Activated T-helper 1 cell treated with anti-CD3 and anti-CD28 coated beads, Interleukin-12 subunit alpha, Interleukin-12 subunit beta, Interleukin-2, Interleukin-4 antibody, amounts not matched to agents 30 ng/mL and 10 ng/mL and 1 ng/mL, durations not matched to agents 14 hours and 24 hours and 36 hours (primary cell): ENCODE measurements around the gene RPRD1A. TPM values are rescaled to one million over a fixed set of nuclear protein-coding genes. Genes with fewer than 3 reads are reported as not detected.
A peak's percentile ranks its signal among the peaks of the same experiment; 100 is the strongest.
"Not testable (repeated sequence)": the region's sequence is repeated elsewhere in the genome, so short reads cannot be mapped to it uniquely, and the experiment has no call there.

Experiments
- DNase-seq: peaks from one replicate; pipeline ENCODE4 v3.0.0; 2021; ENCODE audit warnings: low spot score
- H3K27ac Mint-ChIP-seq: one replicate; pipeline ENCODE4 v1.8.0; 2021; ENCODE audit warnings: mild to moderate bottlenecking, mixed read lengths
- H3K27me3 Mint-ChIP-seq: one replicate; pipeline ENCODE4 v1.8.0; 2022; ENCODE audit warnings: mild to moderate bottlenecking, moderate library complexity, mixed read lengths; ENCODE audit not compliant: insufficient read depth
- H3K36me3 Mint-ChIP-seq: one replicate; pipeline ENCODE4 v1.8.0; 2021; ENCODE audit warnings: low read depth, mixed read lengths
- H3K4me1 Mint-ChIP-seq: one replicate; pipeline ENCODE4 v1.8.0; 2021; ENCODE audit warnings: low read depth, mixed read lengths
- H3K4me3 Mint-ChIP-seq: one replicate; pipeline ENCODE4 v1.8.0; 2021; ENCODE audit warnings: mild to moderate bottlenecking, moderate library complexity, mixed read lengths
- H3K9me3 Mint-ChIP-seq: one replicate; pipeline ENCODE4 v1.8.0; 2021; ENCODE audit warnings: mixed read lengths
- intact Hi-C: fragments of 100-400 bp; cut with micrococcal nuclease; formaldehyde crosslinking; loops from one replicate; pipeline ENCODE4 v1.15.1; 2024
- total RNA-seq: library from RNA; stranded (reverse); gene quantifications from 2 replicates; pipeline ENCODE4 v1.2.3, GENCODE V29; 2022

The RPRD1A gene, protein sequence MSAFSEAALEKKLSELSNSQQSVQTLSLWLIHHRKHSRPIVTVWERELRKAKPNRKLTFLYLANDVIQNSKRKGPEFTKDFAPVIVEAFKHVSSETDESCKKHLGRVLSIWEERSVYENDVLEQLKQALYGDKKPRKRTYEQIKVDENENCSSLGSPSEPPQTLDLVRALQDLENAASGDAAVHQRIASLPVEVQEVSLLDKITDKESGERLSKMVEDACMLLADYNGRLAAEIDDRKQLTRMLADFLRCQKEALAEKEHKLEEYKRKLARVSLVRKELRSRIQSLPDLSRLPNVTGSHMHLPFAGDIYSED
- 20.5 and 24.8 TPM in 2 replicates for total RNA-seq

- intact Hi-C loops, result loop anchor here (1.0 to 10.0 kb wide), 15 partner anchors 16 to 1207 kb away; partner anchors contain the start of genes ELP2, GALNT1, INO80C and KIAA1328
Observed at GRCh38 chr18:36067055-36067957, at the start of gene RPRD1A. Gene RPRD1A, minus strand, starts transcription at chr18:36067559. Its CDS starts 155 bp downstream, at chr18:36067404.

DNA sequence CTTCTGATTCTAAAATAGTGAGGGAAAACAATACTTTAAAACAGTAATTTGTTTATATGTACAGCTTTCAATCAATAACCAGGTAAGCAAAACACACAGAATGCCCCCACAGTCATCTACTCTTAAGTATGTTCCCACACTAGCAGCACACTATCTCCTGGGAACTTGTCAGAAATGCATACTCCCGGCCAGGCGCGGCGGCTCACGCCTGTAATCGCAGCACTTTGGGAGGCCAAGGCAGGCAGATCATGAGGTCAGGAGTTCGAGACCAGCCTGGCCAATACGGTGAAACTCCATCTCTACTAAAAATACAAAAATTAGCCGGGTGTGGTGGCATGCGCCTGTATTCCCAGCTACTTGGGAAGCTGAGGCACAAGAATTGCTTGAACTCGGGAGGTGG, 49.4 kb upstream of the RPRD1A start:
- intact Hi-C loops, H3K4me3 Mint-ChIP-seq, H3K4me1 Mint-ChIP-seq, H3K27me3 Mint-ChIP-seq, H3K27ac Mint-ChIP-seq, DNase-seq, H3K9me3 Mint-ChIP-seq: not testable (repeated sequence)
- H3K36me3 Mint-ChIP-seq, result peaks cover 46% of the 10 kb centered on the region

More at GRCh38 chr18:36067055-36067957, at the start of gene RPRD1A:
- Mint-ChIP-seq H3K27me3 (peaks cover 3% of the 10 kb centered on the region), H3K9me3 (peaks cover 3% of the 10 kb centered on the region), H3K4me1 (peaks cover 31% of the 10 kb centered on the region), H3K27ac (peak within 1 kb of the TSS; percentile 91), H3K36me3 (peaks cover 9% of the 10 kb centered on the region), H3K4me3 (peak within 1 kb of the TSS; percentile 90)
- DNase-seq, result peak; percentile 94

- Mint-ChIP-seq H3K36me3 (peaks cover 45% of the 10 kb centered on the region), H3K4me3 (no peak overlapping the region), H3K27ac (no peak overlapping the region), H3K9me3 (no peaks in the 10 kb centered on the region), H3K27me3 (no peaks in the 10 kb centered on the region), H3K4me1 (no peaks in the 10 kb centered on the region)
- no peak for DNase-seq
- intact Hi-C loops, result no loop called here
Observed at GRCh38 chr18:36114738-36115137, 47.4 kb upstream of the RPRD1A start.

DNA sequence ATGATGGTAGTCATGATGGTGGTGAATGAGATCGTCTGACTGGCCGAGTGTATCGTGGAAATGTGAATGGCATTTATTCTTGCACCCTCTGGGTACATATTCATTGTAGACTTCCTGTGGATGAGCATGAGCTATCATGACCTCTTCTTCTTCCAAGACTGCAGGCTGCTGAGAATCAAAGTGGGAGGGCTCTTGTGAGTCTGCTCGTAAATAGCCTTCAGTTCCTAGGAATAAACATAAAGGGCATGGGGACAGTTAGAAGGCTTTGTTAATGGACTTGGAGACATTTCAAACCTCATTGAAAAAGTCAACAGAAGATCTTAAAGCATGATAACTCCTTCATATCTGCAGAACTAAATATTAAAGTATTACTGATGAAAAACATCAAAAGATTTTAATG, 46.9 kb upstream of the RPRD1A start:
- Mint-ChIP-seq H3K9me3 (no peaks in the 10 kb centered on the region), H3K27me3 (no peaks in the 10 kb centered on the region), H3K36me3 (peaks cover 46% of the 10 kb centered on the region), H3K4me3 (no peak overlapping the region), H3K4me1 (no peaks in the 10 kb centered on the region), H3K27ac (no peak overlapping the region)
- intact Hi-C loops, result no loop called here
- no peak for DNase-seq

- Mint-ChIP-seq H3K9me3 (no peaks in the 10 kb centered on the region), H3K36me3 (peaks cover 41% of the 10 kb centered on the region), H3K27me3 (no peaks in the 10 kb centered on the region), H3K4me3 (no peak overlapping the region), H3K27ac (no peak overlapping the region), H3K4me1 (no peaks in the 10 kb centered on the region)
- no peak for DNase-seq
- intact Hi-C loops, result no loop called here
Observed at GRCh38 chr18:36112302-36112701, 44.9 kb upstream of the RPRD1A start.

GRCh38 chr18:36109737-36110136, 42.4 kb upstream of the RPRD1A start:
- H3K27me3 Mint-ChIP-seq, result peaks cover 2% of the 10 kb centered on the region
- peaks cover 29% of the 10 kb centered on the region for H3K36me3 Mint-ChIP-seq
- H3K4me3 Mint-ChIP-seq, result no peak overlapping the region
- no peaks in the 10 kb centered on the region for H3K9me3 Mint-ChIP-seq
- no peak for DNase-seq
- no peaks in the 10 kb centered on the region for H3K4me1 Mint-ChIP-seq
- no peak overlapping the region for H3K27ac Mint-ChIP-seq
- intact Hi-C loops, result no loop called here

DNA sequence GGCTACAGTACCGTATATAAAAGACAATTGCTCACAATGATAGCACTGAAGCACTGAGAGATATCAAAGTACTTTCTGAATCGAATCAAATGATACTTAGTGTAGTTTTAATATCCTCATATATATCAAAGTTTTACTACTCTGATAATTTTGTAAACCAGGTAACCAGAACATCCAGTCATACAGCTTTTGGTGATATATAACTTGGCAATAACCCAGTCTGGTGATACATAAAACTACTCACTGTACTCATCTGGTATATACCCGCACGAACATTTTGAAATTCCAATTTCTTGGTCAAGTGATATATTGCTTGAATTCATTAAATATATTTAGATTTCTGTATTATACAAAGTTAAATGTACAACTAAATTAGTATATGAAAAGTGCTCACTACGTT, 41.2 kb upstream of the RPRD1A start:
- intact Hi-C loops, result no loop called here
- no peaks in the 10 kb centered on the region for H3K9me3 Mint-ChIP-seq
- DNase-seq, result no peak
- no peaks in the 10 kb centered on the region for H3K4me1 Mint-ChIP-seq
- H3K27me3 Mint-ChIP-seq, result peaks cover 4% of the 10 kb centered on the region
- H3K4me3 Mint-ChIP-seq, result no peak overlapping the region
- H3K27ac Mint-ChIP-seq, result no peak overlapping the region
- peaks cover 24% of the 10 kb centered on the region for H3K36me3 Mint-ChIP-seq

DNA sequence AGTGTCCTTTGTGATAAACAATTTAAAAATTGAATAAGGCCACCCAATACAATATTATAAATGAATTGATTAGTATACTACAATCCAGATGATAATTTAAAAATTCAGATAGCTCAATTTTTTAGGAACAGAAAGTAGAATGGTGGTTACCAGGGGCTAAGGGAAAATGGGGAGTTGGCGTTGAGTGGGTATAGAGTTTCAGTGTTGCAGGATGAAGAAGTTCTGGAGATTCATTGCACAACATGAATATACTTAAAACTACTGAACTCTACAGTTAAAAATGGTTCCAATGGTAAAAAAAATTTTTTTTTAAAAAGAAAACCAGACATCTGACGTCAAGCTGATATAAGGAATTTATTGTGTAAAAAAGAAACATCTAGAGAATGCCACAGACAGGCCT, 40.8 kb upstream of the RPRD1A start:
- H3K4me1 Mint-ChIP-seq, result no peaks in the 10 kb centered on the region
- intact Hi-C loops, result no loop called here
- H3K27ac Mint-ChIP-seq, result no peak overlapping the region
- DNase-seq, result no peak
- peaks cover 23% of the 10 kb centered on the region for H3K36me3 Mint-ChIP-seq
- H3K9me3 Mint-ChIP-seq, result no peaks in the 10 kb centered on the region
- peaks cover 4% of the 10 kb centered on the region for H3K27me3 Mint-ChIP-seq
- H3K4me3 Mint-ChIP-seq, result no peak overlapping the region

DNA sequence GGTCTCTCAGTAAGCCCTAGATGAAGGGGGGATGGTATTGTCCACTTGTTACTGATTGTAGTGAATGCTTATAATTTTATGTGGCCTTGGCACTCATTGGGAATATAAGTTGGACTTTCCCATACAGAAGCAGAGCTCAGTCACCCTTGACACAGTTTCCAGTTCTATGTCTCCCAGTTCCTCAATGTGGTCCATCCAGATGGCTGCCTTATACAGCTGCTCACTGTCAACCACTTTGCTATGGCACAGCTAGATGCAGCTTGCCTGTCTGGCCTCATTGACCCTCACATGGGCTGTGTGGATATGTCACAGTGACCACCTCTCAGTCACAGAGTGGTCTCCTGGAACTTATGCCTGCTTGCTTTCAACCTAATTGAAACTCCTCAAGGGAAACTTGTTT, 40.1 kb upstream of the RPRD1A start:
- H3K27me3 Mint-ChIP-seq, result peaks cover 4% of the 10 kb centered on the region

GRCh38 chr18:36104749-36105148, 37.4 kb upstream of the RPRD1A start:
- intact Hi-C loops, result no loop called here
- H3K36me3 Mint-ChIP-seq, result peaks cover 5% of the 10 kb centered on the region
- H3K4me3 Mint-ChIP-seq, result no peak overlapping the region
- peaks cover 4% of the 10 kb centered on the region for H3K27me3 Mint-ChIP-seq
- H3K4me1 Mint-ChIP-seq, result no peaks in the 10 kb centered on the region
- DNase-seq, result no peak
- H3K27ac Mint-ChIP-seq, result no peak overlapping the region
- H3K9me3 Mint-ChIP-seq, result no peaks in the 10 kb centered on the region

More for the DNA sequence above, 40.1 kb upstream of the RPRD1A start:
- Mint-ChIP-seq H3K36me3 (peaks cover 20% of the 10 kb centered on the region), H3K9me3 (no peaks in the 10 kb centered on the region), H3K27ac (no peak overlapping the region), H3K4me3 (no peak overlapping the region), H3K4me1 (no peaks in the 10 kb centered on the region)
- intact Hi-C loops, result no loop called here
- DNase-seq, result no peak

GRCh38 chr18:36101943-36102342, 34.6 kb upstream of the RPRD1A start:
- H3K4me3 Mint-ChIP-seq, result no peak overlapping the region
- intact Hi-C loops, result no loop called here
- H3K36me3 Mint-ChIP-seq, result no peaks in the 10 kb centered on the region
- H3K27me3 Mint-ChIP-seq, result peaks cover 13% of the 10 kb centered on the region
- no peak for DNase-seq
- no peaks in the 10 kb centered on the region for H3K9me3 Mint-ChIP-seq
- H3K27ac Mint-ChIP-seq, result no peak overlapping the region
- no peaks in the 10 kb centered on the region for H3K4me1 Mint-ChIP-seq

DNA sequence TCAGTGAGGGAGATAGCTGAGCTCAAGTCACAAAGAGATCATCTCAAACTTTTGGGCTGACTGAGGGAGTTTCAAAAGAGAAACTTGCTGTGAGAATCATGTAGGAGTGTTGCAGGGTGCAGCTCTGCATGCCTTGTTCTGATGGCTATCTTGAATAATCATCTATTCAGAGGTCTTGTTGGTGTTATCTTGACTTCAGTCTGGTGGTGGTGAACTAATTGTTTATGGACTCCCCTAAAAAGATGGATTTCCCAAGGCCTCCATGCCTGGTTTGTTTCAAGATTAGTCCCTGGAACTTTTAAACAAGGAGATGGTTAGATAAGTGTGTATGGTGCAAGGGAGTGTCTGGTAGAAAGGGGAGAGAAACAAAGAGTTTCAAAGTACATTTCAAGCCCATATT, 32.0 kb upstream of the RPRD1A start:
- Mint-ChIP-seq H3K4me1 (no peaks in the 10 kb centered on the region), H3K27me3 (peaks cover 14% of the 10 kb centered on the region), H3K9me3 (no peaks in the 10 kb centered on the region), H3K36me3 (no peaks in the 10 kb centered on the region), H3K4me3 (no peak overlapping the region), H3K27ac (no peak overlapping the region)
- DNase-seq, result no peak
- intact Hi-C loops, result no loop called here

DNA sequence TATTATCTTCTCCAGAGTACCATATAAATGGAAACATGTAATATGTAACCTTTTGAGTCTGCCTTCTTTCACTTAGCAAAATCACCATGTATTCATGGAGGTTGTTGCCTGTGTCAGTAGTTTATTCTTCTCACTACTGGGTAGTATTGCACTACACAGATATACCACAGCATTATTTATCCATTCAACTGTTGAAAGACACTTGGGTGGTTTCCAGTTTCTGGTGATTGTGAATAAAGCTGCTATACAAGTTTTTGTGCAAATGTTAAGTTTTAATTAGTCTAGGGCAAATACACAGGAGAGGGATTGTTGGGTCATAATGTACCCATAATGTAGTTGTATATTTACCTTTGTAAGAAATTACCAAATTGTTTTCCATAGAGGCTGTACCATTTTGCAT, 29.6 kb upstream of the RPRD1A start:
- peaks cover 14% of the 10 kb centered on the region for H3K27me3 Mint-ChIP-seq
- intact Hi-C loops, result loop anchor here (1.0 to 2.0 kb wide), 4 partner anchors 80 to 712 kb away; no protein-coding TSS in a partner anchor

More for the DNA sequence above, 29.6 kb upstream of the RPRD1A start:
- Mint-ChIP-seq H3K27ac (no peak overlapping the region), H3K4me1 (peaks cover 7% of the 10 kb centered on the region), H3K36me3 (no peaks in the 10 kb centered on the region), H3K4me3 (no peak overlapping the region), H3K9me3 (no peaks in the 10 kb centered on the region)
- no peak for DNase-seq
